ENCODE measurements around the gene DTYMK.
A peak's percentile ranks its signal among the peaks of the same experiment; 100 is the strongest.

The DTYMK gene

DNA sequence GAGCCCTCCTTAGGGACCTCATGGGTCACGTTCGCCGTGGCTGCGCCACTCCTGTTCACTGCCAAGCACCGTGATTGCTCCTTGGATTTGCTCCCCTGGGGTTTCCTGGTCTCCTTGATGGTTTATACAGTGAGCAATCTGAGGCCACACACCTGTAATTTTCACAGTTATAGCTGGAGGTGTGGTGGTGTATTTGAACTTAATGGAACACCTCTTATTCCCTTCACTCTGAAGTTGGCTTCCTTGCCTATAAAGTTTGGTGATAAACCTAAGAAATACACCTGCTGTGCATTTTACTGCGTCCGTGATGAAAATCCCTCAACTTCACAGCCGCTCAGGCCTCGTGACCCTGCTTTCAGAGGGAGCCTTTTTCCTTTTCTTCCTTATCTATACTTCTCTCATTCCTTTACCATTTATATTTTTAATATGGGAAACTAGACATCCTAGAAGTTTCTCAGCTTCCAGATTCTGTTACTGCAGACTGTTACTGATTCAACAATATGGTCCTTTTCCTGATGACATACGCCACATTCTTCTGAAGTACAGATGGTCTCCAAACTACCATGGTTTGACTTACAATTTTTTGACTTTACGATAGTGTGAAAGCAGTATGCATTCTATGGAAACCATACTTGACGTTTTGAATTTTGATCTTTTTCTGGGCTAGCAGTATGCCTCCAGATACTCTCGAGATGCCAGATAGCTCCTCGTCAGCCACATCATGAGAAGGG lies 40.5 kb downstream of the DTYMK start:
- no peak for DNase-seq

DNA sequence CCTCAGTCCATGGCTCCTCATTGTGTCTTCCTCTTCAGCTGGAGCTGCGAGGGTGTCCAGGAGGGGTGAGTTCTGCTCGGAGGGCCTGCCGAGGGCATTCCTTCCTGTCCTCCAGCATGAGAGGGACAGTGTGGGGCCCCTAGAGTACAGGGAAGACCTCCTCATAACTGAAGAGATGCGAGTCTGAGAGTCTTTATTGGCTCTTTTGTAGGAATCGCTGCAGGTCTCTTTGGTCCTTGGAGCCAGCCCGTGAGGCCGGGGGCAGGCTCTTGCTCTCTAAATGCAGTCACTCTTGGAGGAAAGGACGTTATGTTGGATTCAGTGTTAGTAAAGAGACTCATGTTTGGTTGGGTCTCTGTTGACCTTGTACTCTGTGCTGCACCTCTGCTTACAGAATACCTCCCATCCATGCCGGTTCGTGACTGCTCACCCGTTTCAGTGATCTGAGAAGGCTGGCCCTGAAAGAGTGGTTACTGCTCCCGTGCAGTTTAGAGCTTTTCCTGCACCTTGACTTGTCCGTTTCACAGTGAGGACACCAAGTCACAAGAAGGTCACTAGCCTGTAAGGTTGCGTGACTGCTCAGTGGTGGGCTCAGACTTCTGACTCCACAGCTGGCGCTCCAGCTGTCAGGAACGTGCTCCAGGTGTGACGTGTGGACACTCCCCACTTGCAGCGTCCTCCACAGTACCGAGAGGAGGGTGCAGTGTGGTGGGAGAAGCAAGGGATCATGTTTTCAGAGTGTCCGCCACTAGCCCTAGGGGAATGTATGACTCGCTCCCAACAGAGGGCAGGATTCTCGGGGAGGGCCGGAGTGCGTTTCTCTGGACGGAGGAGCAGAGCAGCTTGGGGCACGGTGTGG lies 41.3 kb downstream of the DTYMK start:
- no peak for DNase-seq

DNA sequence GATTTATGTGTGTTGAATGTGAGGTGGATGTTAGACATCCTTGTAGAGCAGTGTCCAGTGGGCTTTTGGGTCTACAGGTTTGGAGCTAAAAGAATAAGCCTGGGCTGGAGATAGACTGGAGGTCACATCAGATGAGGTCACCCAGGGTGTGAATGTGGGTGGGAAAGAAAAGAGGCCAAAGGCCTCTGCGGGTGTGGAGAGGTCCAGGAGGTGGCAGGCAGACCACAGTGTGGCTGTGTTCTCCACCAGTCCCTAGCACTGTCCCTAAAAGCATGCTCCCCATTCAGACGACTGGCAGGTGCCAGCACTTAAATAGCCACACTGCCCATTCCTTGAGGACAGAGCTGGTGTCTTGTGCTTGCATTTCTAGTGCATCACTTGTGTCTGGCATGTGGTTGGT lies 45.0 kb downstream of the DTYMK start:
- no peak for DNase-seq

DNA sequence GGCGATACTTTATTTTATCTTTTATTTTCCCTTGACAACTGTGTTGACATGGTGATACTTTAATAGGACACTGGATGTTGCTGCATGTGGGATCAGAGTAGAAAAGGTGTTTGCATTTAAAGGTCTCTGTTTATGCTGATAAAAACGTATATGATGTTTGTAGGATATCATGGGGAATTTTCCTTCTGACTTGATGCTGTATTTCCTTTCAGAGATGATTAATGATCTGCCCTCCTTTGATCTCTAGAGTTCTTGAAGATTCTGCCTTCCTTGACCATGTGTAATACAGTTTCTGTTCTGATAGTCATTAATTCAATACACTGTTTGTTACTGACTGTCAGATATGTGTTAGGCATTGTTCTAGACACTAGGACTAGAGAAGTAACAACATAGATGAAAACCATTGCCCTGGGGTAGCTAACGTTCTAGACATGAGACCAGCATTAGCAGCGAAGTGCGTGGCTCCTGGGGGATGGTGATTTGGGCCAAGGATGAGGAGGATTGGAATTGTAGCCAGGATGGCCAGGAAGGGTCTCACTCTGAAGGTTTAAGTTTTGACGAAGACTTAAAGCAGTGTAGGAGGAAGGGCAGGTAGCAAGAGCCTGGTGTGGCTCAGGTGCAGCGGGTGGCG lies 46.3 kb downstream of the DTYMK start:
- no peak for DNase-seq

DNA sequence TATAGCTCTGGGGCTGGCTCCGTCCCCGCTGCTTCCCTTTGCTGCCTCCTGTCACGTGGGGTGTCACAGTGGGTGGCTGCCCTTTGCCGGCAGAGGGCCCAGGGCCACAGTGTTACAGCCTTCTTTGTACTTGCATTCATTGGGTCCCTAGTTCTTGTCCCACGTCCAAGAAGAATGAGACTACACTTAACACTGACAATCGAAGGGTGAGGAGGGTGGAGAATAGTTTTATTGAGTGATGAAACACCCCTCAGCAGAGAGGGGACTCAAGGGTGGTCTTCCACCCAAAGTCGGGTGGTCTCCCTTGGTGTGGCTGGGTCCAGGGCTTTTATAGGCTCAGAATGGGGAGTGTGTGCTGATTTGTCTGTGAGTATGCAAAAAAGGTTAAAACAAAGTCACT lies 47.2 kb downstream of the DTYMK start:
- no peak for DNase-seq

DNA sequence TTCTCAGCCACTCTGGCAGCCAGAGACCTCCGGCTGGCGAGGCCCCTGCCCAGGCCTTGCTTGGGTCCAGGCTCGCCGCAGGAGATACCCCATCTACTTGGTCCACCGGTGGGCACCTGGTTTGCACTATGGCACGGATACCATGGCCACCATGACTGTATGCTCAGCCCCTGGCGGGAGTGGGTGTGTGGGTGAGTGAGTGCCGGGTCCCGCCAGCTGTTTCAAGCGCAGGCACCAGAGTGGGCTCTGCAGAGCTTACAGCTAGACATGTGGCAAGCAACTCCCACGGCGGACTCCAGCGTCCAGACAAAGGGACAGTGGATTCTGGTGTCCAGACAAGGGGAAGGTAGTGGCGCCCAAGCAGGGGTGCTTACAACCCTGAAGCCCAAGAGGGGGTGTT lies 47.7 kb downstream of the DTYMK start:
- DNase-seq, result no peak

DNA sequence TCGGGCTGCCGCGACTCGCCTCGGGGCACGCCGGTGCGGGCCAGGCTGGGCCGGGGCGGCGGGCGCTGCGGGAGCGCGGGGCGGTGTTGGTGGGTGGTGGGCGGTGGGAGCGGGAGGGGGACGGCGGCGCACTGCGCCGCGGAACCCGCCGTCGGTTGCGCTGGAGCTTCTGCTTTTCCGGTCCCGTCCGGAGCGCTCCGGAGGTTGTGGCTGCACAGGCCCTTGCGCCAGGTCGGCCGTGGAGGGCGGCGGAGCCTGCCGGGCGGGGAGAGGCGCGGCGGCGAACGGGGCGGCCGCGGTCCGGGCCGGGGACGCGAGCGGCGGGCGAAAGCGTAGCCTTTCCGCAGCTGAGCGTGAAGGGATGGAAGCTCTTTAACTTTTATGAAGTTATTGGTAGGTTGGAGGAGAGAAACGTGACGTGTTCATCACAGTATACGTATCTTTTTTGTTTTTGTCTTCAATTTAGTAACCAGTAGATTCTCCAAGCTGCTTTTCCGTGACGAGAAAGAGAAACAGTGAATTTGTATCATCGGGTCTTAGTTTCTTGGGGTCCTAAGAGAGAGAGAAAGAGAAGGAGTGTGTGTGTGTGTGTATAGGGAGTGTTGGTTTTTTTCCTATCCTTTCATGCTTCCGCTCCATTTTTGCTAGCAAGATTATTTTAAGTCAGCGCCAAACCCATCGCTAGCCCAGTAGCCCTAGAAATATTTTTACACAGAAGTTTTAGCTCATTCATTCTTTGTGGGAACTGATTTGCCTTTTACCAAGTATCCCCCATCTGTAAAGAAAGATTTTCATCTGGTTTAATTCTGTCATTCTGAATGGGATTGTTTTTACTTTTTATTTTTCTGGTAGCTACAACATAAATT lies 48.6 kb downstream of the DTYMK start:
- DNase-seq, result no peak

DNA sequence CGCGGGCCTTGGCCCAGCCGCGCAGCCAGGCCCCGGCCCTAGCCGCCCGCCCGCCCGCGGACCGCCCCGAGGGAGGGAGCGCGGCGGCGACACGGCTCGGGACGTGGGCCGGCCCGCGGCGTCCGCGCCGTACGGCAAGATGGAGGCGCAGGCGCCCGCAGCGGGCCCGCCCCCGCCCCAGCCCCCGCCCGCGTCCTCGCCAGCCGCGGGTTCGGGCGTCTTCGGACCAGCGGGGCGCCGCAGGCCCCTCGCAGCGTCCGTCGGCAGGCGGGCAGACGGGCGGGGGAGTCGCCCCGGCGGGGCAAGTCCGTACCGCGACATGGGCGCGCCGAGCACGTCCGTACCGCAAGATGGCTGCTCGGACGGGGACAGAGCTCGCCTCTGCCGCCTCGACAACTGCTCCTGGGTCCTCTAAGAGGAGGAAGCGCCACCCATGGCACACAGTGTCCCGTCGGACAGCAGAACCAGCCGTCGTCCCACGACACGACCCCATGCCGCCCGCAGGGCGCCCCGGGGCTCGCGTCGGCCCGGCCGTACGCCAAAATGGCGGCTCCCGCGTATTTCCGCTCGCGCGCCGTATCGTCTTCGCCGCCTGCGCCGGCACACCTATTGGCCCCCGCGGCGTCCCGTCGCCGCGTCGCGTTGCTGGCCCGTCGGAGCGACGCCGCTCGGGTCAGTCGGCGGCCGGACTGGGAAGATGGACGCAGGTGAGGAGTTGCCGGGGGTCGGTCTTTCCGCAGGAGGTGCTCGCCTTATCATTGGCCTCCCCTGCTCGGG lies 49.4 kb downstream of the DTYMK start, which contains the start of the genes ATG4B and THAP4:
TSS of gene ATG4B (plus strand) at position 676 of the 777 bp plus-strand sequence. CDS start at position 698, 22 bp downstream.
TSS of gene THAP4 (minus strand) at position 141 of the 777 bp plus-strand sequence. CDS start 141 bp downstream, outside the sequence.
- peak; percentile 50 for DNase-seq

DNA sequence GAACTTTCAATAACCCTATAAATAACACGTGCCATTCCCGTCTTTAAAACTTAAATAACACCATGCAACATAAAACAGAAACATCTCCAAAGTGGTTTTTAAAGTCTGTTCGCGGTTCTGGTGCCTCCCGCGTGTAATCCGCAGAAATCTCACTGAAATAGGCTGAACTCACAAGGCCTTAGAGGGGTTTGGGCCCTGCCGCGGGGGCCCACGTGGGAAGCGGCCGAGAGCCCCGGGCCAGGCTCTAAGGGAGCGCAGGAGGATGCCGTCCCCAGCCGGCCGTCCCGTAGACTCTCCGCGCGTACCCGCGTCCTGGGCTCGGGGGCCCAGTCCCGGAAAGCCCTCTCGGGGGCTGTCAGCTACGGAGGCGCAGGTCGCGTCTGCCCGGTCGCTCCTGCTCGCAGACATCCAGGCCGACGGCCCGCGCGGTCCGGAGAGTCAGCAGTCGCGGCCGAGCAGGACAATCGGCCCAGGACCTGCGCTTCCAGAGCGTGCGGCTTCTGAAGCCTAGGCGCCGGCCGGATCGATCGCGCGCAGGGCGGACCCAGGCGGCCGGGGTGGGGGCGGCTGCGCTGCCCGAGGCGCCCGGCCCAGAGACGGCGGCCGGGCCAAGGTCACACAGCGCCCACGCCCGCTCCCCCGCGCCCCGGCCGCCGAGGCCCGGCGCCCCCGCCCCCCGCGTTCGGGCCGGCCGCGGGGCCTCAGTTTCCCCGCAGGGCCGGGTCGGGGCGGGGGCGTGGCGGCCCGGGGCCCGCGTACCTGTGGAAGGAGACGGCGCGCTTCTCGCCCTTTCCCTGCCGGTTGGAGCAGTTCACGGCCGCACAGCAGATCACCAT lies 50.2 kb downstream of the DTYMK start:
- no peak for DNase-seq

DNA sequence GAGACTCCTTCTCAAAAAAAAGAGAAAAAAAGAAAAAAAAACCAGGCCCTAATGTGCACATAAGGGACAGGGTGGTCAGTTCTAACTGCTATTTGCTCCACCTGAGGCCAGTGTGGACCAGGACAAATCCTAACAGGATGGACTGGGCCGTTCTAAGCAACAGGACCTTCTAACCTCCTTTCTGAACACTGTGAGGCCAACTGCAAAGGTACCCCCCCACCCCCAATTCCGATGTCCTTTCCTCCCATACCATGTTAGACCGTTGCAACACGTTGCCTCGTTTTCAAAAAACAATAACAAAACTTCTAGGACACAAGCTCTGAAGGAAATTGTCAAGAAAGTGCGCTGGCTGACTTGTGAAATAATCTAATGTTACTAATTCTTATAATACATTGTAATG lies 50.9 kb downstream of the DTYMK start:
- DNase-seq, result no peak

DNA sequence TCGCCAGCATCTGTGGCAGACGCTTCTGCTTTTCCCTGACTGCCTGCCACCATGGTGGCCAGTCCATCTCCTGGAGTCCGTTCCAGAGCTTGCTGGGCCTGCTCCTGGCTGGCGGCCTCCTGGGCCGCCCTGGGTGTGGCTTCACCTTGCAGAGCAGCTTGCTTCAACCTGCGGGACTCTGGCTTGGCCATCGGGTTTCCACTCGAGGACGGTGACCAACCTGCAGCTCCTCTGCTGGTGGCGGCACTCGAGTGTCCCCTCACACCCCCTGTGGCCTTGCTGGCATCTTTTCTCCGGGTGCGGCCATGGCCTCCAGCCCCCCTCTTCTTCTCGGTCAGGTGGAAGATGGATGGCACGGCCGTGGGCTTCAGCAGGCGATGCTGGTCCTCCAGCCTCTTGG lies 53.1 kb downstream of the DTYMK start:
- DNase-seq, result no peak

DNA sequence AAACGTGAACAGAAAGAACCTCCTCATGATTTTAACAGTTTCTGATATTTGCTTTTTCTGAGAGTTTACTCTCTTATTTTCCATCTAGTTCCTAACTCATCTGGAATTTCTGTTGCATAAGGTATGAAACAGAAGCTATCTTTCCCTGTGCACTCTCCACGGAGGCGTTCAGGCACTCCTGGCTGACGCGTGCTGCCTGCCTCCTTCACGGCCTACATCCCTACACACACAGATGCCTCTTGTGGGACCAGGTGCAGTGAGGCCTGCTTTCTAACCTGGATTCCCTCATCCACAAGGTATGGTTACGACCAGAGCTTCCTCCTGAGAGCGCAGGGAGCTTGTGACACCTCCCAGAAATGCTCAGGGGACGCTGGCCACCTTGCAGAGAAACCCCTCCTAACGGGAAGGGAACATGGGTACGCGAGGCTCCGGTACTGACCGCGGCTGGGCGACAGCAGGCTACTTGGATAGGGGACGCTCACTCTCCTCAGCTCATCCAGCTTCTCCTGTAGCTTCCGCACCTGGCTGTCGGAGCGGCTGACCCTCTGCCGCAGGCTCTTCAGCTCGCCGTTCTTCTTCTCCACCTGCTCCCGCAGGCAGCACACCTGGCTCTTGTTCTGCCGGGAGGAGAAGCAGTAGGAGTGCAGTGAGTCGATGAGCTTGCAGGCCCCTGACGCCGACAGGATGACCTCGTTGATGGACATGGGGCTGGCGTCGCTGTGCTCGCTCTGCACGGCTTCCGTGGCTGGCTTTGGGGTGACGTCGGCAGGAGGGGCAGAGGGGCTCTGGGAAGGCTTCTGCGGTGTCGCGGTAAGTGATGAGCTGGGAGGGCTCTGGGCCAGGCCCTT lies 53.9 kb downstream of the DTYMK start:
- DNase-seq, result no peak

DNA sequence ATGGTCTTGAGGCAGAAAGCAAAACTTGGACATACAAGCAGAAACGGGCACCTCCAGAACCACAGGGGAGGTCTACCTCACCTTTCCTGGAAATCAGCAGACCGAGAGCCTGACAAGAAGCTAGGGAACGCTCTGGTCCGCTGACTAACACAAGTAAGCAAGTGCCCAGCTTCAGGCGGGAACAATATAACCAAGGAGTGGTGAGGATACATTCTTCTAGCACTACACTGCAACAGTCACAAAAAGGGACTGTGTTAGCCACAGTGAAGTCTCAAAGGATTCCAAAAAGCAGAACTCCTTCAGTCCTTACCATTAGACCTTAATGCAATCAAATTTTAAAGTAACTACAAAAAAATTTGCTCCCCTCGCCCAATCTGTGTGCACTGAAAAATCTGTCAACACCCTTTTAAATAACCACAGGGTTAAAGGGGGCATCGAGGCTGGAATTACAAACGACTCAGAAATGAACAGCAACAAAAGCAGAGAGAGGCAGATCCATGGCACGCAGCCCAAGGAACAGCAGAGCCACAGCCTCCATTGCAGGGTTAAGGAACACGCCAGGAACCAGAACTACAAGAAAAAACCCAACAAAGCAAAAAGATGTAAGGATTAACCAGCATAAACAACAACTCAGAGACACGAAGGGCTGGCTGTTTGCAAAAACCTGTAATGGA lies 56.7 kb downstream of the DTYMK start:
- no peak for DNase-seq

DNA sequence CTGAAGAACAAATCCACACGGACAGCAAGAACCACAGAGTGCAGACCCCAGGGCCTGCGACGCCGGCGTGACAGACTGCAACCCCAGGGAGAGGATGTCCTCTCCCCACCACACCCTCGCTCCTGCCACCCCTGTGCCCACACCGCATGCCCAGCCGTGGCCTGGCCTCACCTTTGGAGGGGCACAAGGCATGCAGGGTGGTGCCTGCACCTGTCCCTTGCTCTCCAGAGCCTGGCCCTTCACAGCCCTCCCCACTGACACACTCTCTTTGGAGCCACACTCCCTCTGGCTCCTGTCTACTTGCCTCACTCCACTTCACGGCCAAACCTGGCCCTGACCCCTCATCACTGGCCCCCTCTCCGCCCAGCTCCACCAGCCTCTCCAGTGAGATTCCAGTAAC lies 58.9 kb downstream of the DTYMK start:
- DNase-seq, result no peak

Measured in NCI-H1694 treated with DMSO at 0.1 percent for 48 hours (cell line).